ENCODE data around the gene CPS1.

The CPS1 gene

DNA sequence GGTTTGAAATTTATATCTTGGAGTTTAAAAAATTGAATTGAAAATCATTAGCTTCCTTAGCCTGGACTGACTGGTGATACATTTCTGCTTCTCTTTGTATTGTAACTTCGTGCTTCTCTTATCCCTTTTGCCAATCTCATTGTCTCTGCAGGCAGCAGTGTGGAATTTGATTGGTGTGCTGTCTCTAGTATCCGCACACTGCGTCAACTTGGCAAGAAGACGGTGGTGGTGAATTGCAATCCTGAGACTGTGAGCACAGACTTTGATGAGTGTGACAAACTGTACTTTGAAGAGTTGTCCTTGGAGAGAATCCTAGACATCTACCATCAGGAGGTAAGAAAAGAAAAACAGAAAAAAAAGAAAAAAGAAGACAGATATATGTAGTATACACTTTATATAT is 85.9 kb downstream of the CPS1 start:
- CTCF ChIA-PET = no interaction called here
- Histone ChIP-seq H3K4me1 (ENCODE audit: control insufficient read depth, insufficient read depth, low read length) (no peaks in the 10 kb centered on the region), H3K4me3 (ENCODE audit: low read depth, low read length) (no peak overlapping the region), H3K9me3 (ENCODE audit: control insufficient read depth, insufficient read depth, low read depth, low read length) (no peaks in the 10 kb centered on the region), H3K36me3 (ENCODE audit: control insufficient read depth in 2 of 2, insufficient read depth in 1 of 2, low read length in 2 of 2) (no peaks in the 10 kb centered on the region), H3K27ac (ENCODE audit: extremely low read depth, low read depth, low read length) (no peak overlapping the region)
- POLR2A ChIA-PET = no interaction called here
- TF ChIP-seq ZNF473 (tag by site-specific recombination; IDR thresholded peaks at IDR 0.05) (no peak), ZNF155 (tag by site-specific recombination; IDR thresholded peaks at IDR 0.05) (no peak), ZNF324 (tag by site-specific recombination; IDR thresholded peaks at IDR 0.05) (no peak), SCRT2 (tag by site-specific recombination; IDR thresholded peaks at IDR 0.05) (no peak), ZNF707 (tag by site-specific recombination; IDR thresholded peaks at IDR 0.05) (no peak), ZNF571 (tag by site-specific recombination; IDR thresholded peaks at IDR 0.05) (no peak), FEZF1 (tag by site-specific recombination; IDR thresholded peaks at IDR 0.05) (no peak), ZSCAN16 (tag by site-specific recombination; IDR thresholded peaks at IDR 0.05) (no peak), ZSCAN23 (tag by site-specific recombination; IDR thresholded peaks at IDR 0.05) (no peak), KLF10 (tag by site-specific recombination; IDR thresholded peaks at IDR 0.05) (no peak)
- TF ChIP-seq, protein P1, sequence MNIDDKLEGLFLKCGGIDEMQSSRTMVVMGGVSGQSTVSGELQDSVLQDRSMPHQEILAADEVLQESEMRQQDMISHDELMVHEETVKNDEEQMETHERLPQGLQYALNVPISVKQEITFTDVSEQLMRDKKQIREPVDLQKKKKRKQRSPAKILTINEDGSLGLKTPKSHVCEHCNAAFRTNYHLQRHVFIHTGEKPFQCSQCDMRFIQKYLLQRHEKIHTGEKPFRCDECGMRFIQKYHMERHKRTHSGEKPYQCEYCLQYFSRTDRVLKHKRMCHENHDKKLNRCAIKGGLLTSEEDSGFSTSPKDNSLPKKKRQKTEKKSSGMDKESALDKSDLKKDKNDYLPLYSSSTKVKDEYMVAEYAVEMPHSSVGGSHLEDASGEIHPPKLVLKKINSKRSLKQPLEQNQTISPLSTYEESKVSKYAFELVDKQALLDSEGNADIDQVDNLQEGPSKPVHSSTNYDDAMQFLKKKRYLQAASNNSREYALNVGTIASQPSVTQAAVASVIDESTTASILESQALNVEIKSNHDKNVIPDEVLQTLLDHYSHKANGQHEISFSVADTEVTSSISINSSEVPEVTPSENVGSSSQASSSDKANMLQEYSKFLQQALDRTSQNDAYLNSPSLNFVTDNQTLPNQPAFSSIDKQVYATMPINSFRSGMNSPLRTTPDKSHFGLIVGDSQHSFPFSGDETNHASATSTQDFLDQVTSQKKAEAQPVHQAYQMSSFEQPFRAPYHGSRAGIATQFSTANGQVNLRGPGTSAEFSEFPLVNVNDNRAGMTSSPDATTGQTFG (tag by site-specific recombination; IDR thresholded peaks at IDR 0.05; ENCODE audit: borderline replicate concordance) = no peak
- TF ChIP-seq, protein P2, sequence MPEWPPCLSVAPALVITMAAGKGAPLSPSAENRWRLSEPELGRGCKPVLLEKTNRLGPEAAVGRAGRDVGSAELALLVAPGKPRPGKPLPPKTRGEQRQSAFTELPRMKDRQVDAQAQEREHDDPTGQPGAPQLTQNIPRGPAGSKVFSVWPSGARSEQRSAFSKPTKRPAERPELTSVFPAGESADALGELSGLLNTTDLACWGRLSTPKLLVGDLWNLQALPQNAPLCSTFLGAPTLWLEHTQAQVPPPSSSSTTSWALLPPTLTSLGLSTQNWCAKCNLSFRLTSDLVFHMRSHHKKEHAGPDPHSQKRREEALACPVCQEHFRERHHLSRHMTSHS (tag by site-specific recombination; IDR thresholded peaks at IDR 0.05) = no peak

DNA sequence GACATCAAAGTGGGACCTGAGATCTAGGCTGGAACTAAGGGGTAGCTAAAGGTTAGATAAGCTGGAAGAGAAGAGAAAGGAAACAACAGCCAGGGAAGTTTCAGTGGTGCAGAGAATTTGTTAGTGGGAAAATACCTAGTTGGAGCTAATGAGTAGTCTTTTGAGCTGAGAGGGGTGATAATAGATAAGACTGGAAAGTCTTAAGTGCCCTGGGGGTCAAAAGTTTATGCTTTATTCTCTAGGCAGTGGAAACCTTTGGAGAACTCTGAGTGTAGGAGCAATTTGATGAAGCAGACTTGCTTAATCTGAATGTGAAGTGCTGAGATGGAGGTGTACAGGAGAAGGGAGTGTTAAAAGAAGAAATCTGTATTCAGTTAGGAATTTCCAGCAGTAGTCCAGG is 90.8 kb downstream of the CPS1 start:
- H3K9me3 ChIP-seq (ENCODE audit: control insufficient read depth, insufficient read depth, low read depth, low read length) = no peaks in the 10 kb centered on the region
- no peaks in the 10 kb centered on the region for H3K4me1 ChIP-seq (ENCODE audit: control insufficient read depth, insufficient read depth, low read length)
- ChIA-PET CTCF (no interaction called here), POLR2A (no interaction called here)
- no peaks in the 10 kb centered on the region for H3K36me3 ChIP-seq (ENCODE audit: control insufficient read depth in 2 of 2, insufficient read depth in 1 of 2, low read length in 2 of 2)
- no peak overlapping the region for H3K4me3 ChIP-seq (ENCODE audit: low read depth, low read length)
- no peak overlapping the region for H3K27ac ChIP-seq (ENCODE audit: extremely low read depth, low read depth, low read length)
- TF ChIP-seq ZNF426 (tag by site-specific recombination; IDR thresholded peaks at IDR 0.05) (no peak), ZFP37 (tag by site-specific recombination; IDR thresholded peaks at IDR 0.05) (no peak)

DNA sequence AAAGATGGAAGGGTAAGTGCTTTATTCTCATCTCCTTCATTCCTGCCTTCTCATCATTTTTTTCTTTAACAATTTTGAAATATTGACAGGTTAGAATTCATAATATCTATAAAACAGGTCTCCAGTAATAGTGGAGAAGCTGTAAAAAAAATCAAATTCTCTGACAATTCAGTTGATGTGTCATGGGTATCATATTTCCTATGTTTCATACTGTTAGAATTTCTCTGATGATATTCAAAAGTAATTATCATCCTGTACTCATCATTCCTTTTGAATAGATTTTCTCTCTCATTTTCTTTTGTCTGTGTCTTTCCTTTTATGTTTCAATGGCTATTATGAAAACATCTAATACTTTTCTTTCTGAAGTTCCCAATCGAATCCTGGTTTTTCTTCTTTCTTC is 97.7 kb downstream of the CPS1 start:
- ChIA-PET POLR2A (no interaction called here), CTCF (no interaction called here)
- Histone ChIP-seq H3K9me3 (ENCODE audit: control insufficient read depth, insufficient read depth, low read depth, low read length) (no peaks in the 10 kb centered on the region), H3K36me3 (ENCODE audit: control insufficient read depth in 2 of 2, insufficient read depth in 1 of 2, low read length in 2 of 2) (no peaks in the 10 kb centered on the region), H3K27ac (ENCODE audit: extremely low read depth, low read depth, low read length) (no peak overlapping the region), H3K4me3 (ENCODE audit: low read depth, low read length) (no peak overlapping the region), H3K4me1 (ENCODE audit: control insufficient read depth, insufficient read depth, low read length) (no peaks in the 10 kb centered on the region)
- TF ChIP-seq ZBTB21 (tag by site-specific recombination; IDR thresholded peaks at IDR 0.05) (no peak), ZNF394 (tag by site-specific recombination; IDR thresholded peaks at IDR 0.05; ENCODE audit: borderline replicate concordance) (no peak), ZNF777 (tag by site-specific recombination; IDR thresholded peaks at IDR 0.05; ENCODE audit: borderline replicate concordance) (no peak), ZNF664 (tag by site-specific recombination; IDR thresholded peaks at IDR 0.05) (no peak), ZFP41 (tag by site-specific recombination; IDR thresholded peaks at IDR 0.05; ENCODE audit: borderline replicate concordance) (no peak), ZNF791 (tag by site-specific recombination; IDR thresholded peaks at IDR 0.05) (no peak), ZNF433 (tag by site-specific recombination; IDR thresholded peaks at IDR 0.05; ENCODE audit: low read depth) (no peak), ZNF221 (tag by site-specific recombination; IDR thresholded peaks at IDR 0.05; ENCODE audit: borderline replicate concordance) (no peak), ZNF157 (tag by site-specific recombination; IDR thresholded peaks at IDR 0.05) (no peak), ZNF341 (tag by site-specific recombination; IDR thresholded peaks at IDR 0.05; ENCODE audit: low read depth) (no peak)
- TF ChIP-seq, protein P3, sequence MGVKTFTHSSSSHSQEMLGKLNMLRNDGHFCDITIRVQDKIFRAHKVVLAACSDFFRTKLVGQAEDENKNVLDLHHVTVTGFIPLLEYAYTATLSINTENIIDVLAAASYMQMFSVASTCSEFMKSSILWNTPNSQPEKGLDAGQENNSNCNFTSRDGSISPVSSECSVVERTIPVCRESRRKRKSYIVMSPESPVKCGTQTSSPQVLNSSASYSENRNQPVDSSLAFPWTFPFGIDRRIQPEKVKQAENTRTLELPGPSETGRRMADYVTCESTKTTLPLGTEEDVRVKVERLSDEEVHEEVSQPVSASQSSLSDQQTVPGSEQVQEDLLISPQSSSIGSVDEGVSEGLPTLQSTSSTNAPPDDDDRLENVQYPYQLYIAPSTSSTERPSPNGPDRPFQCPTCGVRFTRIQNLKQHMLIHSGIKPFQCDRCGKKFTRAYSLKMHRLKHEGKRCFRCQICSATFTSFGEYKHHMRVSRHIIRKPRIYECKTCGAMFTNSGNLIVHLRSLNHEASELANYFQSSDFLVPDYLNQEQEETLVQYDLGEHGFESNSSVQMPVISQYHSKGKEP (tag by site-specific recombination; IDR thresholded peaks at IDR 0.05) = no peak
- TF ChIP-seq, protein P4, sequence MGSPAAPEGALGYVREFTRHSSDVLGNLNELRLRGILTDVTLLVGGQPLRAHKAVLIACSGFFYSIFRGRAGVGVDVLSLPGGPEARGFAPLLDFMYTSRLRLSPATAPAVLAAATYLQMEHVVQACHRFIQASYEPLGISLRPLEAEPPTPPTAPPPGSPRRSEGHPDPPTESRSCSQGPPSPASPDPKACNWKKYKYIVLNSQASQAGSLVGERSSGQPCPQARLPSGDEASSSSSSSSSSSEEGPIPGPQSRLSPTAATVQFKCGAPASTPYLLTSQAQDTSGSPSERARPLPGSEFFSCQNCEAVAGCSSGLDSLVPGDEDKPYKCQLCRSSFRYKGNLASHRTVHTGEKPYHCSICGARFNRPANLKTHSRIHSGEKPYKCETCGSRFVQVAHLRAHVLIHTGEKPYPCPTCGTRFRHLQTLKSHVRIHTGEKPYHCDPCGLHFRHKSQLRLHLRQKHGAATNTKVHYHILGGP (tag by site-specific recombination; IDR thresholded peaks at IDR 0.05) = no peak
- TF ChIP-seq, protein P5, sequence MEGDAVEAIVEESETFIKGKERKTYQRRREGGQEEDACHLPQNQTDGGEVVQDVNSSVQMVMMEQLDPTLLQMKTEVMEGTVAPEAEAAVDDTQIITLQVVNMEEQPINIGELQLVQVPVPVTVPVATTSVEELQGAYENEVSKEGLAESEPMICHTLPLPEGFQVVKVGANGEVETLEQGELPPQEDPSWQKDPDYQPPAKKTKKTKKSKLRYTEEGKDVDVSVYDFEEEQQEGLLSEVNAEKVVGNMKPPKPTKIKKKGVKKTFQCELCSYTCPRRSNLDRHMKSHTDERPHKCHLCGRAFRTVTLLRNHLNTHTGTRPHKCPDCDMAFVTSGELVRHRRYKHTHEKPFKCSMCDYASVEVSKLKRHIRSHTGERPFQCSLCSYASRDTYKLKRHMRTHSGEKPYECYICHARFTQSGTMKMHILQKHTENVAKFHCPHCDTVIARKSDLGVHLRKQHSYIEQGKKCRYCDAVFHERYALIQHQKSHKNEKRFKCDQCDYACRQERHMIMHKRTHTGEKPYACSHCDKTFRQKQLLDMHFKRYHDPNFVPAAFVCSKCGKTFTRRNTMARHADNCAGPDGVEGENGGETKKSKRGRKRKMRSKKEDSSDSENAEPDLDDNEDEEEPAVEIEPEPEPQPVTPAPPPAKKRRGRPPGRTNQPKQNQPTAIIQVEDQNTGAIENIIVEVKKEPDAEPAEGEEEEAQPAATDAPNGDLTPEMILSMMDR (tag by site-specific recombination; IDR thresholded peaks at IDR 0.05) = no peak
